GM12878 (cell line): Measurements from ENCODE around the gene WWOX. TPM values are rescaled to one million over a fixed set of nuclear protein-coding genes. Genes with fewer than 3 reads are reported as not detected.

Experiments
- ATAC-seq: fragments of 200-7000 bp; cut with Tn5 transposase; 3 replicates; pipeline ENCODE4 v1.9.1; 2020; ENCODE audit warnings: mild to moderate bottlenecking, moderate library complexity
- BruUV-seq: library from RNA; stranded (reverse); fragments of 400-500 nt; replicated peaks from 2 replicates; lab custom pipeline; 2021; lab: Mats Ljungman, UMichigan
- CTCF ChIA-PET: fragments of 300-600 bp; sonication (Branson Sonifier 250); formaldehyde crosslinking; extraction: SDS; loops from one replicate; lab custom pipeline; 2021; ENCODE audit warnings: inconsistent platforms; lab: Yijun Ruan, JAX
- POLR2A ChIA-PET: fragments of 350-600 bp; formaldehyde crosslinking; extraction: SDS; loops from one replicate; lab custom pipeline; 2021; ENCODE audit warnings: inconsistent platforms; lab: Charles Lee
- RAD21 ChIA-PET: fragments of 300-600 bp; sonication (Branson Sonifier 250); formaldehyde crosslinking; loops from one replicate; lab custom pipeline; 2023; ENCODE audit warnings: antibody characterized with exemption; ENCODE audit not compliant: unreplicated experiment; lab: Charles Lee
- SMC1A ChIA-PET: fragments of 300-600 bp; sonication (Branson Sonifier 250); formaldehyde crosslinking; loops from one replicate; lab custom pipeline; 2023; ENCODE audit not compliant: unreplicated experiment, uncharacterized antibody; lab: Charles Lee
- DNase-seq: peaks from one replicate; pipeline ENCODE4 v3.0.0-alpha.2; 2011; ENCODE audit warnings: low read depth, low spot score
- FAIRE-seq: peaks from 3 replicates; lab custom pipeline; 2011; peaks lifted over from hg19 to GRCh38; lab: Jason Lieb, UNC
- H2AFZ ChIP-seq: 2 replicates; pipeline ENCODE4 v1.6.0; 2011; ENCODE audit warnings: low read depth, low read length, control low read depth; ENCODE audit not compliant: control insufficient read depth
- H3K27ac ChIP-seq: 2 replicates; pipeline ENCODE4 v1.5.1; 2011; ENCODE audit warnings: control low read depth; ENCODE audit not compliant: control insufficient read depth, insufficient read depth
- H3K27me3 ChIP-seq, 2 experiments: replicated peaks in 1 of 2; 2 replicates each; pipeline versions ENCODE4 v1.6.0 to v1.6.1; 2011; ENCODE audit warnings: low read length in 1 of 2; ENCODE audit not compliant: control insufficient read depth in 2 of 2, insufficient read depth in 2 of 2
- H3K36me3 ChIP-seq, 2 experiments: 2 replicates each; pipeline ENCODE4 v1.5.1; 2011; ENCODE audit warnings: low read length in 1 of 2; ENCODE audit not compliant: control insufficient read depth in 2 of 2, insufficient read depth in 2 of 2
- H3K4me1 ChIP-seq: 2 replicates; pipeline ENCODE4 v1.6.1; 2011; ENCODE audit warnings: mild to moderate bottlenecking, low read length, moderate library complexity, mixed read lengths; ENCODE audit not compliant: control insufficient read depth, insufficient read depth
- H3K4me2 ChIP-seq: 2 replicates; pipeline ENCODE4 v1.6.0; 2011; ENCODE audit warnings: control low read depth; ENCODE audit not compliant: control insufficient read depth, insufficient read depth
- H3K4me3 ChIP-seq: fragments of 200-600 bp; sonication (generic); 2 replicates; pipeline ENCODE4 v1.5.1; 2016
- H3K79me2 ChIP-seq: 2 replicates; pipeline ENCODE4 v1.6.0; 2011; ENCODE audit warnings: low read length; ENCODE audit not compliant: control insufficient read depth, insufficient read depth
- H3K9ac ChIP-seq: 2 replicates; pipeline ENCODE4 v1.8.0; 2011; ENCODE audit warnings: low read length, control low read depth, mixed read lengths; ENCODE audit not compliant: control insufficient read depth, insufficient read depth
- H3K9me3 ChIP-seq: replicated peaks from 3 replicates; pipeline ENCODE4 v1.5.1; 2011; ENCODE audit warnings: mild to moderate bottlenecking, low read length; ENCODE audit not compliant: control insufficient read depth, insufficient read depth
- H4K20me1 ChIP-seq: 2 replicates; pipeline ENCODE4 v1.6.0; 2011; ENCODE audit not compliant: control insufficient read depth, insufficient read depth
- EED ChIP-seq: sonication (generic); IDR thresholded peaks from 2 replicates; pipeline ENCODE4 v1.6.1; 2016; ENCODE audit warnings: antibody characterized with exemption, low read depth
- EP300 ChIP-seq, 2 experiments: fragments of 150-350 bp in 1 of 2; IDR thresholded peaks; 2 replicates each; pipeline ENCODE4 v1.6.1; 2011 to 2012; ENCODE audit warnings: low read depth in 2 of 2, low read length in 2 of 2, borderline replicate concordance in 1 of 2, improper control_type of control experiment in 1 of 2, inconsistent platforms in 1 of 2; ENCODE audit not compliant: control insufficient read depth in 1 of 2
- GABPA ChIP-seq: IDR thresholded peaks from 2 replicates; pipeline ENCODE4 v1.6.1; 2014; ENCODE audit warnings: antibody characterized with exemption, low read depth, mild to moderate bottlenecking, inconsistent platforms
- NFXL1 ChIP-seq: fragments of 450-650 bp; IDR thresholded peaks from 2 replicates; pipeline ENCODE4 v1.6.1; 2017; ENCODE audit warnings: antibody characterized with exemption, mild to moderate bottlenecking, borderline replicate concordance
- NFYA ChIP-seq: IDR thresholded peaks from 2 replicates; pipeline ENCODE4 v1.6.1; 2011; ENCODE audit warnings: low read depth, mild to moderate bottlenecking, low read length, improper control_type of control experiment, borderline replicate concordance
- NR2C1 ChIP-seq: fragments of 450-650 bp; IDR thresholded peaks from 2 replicates; pipeline ENCODE4 v1.6.1; 2017; ENCODE audit warnings: antibody characterized with exemption, mild to moderate bottlenecking, moderate library complexity
- NR2C2 ChIP-seq: IDR thresholded peaks from 2 replicates; pipeline ENCODE4 v1.6.1; 2011; ENCODE audit warnings: borderline replicate concordance, low read depth; ENCODE audit not compliant: control insufficient read depth, insufficient read length
- RFX5 ChIP-seq: IDR thresholded peaks from 2 replicates; pipeline ENCODE4 v1.6.1; 2011; ENCODE audit warnings: low read depth, low read length, improper control_type of control experiment
- ZNF622 ChIP-seq: fragments of 450-650 bp; IDR thresholded peaks from 2 replicates; pipeline ENCODE4 v1.6.1; 2017; ENCODE audit warnings: mild to moderate bottlenecking, inconsistent platforms
- WGBS: methylation state at CpG from one replicate; pipeline ENCODE4 v1.1.6; 2016; ENCODE audit warnings: low lambda C conversion rate; ENCODE audit not compliant: insufficient replicate concordance, insufficient coverage; ENCODE audit errors: missing lambda C conversion rate; 5-methylcytosine and 5-hydroxymethylcytosine counted together
- in situ Hi-C: fragments of 300-500 bp; cut with MboI; formaldehyde crosslinking; loops from 9 replicates; pipeline ENCODE4 v1.14.3; 2018; ENCODE audit warnings: mixed read lengths
- intact Hi-C: fragments of 100-400 bp; cut with micrococcal nuclease; formaldehyde crosslinking; loops from one replicate; pipeline ENCODE4 v1.14.2; 2022; ENCODE audit not compliant: unreplicated experiment
- polyA plus RNA-seq, 11 experiments: library from polyadenylated mRNA; depleted of rRNA in 4 of 11; unstranded in 6 of 11; stranded (reverse) in 5 of 11; fragments of >200 nt; fragmentation: Nextera tagmentation in 4 of 11; fragmentation: Illumina TruSeq in 1 of 11; extraction: Ambion mirVana in 4 of 11; extraction: Trizol in 1 of 11; gene quantifications; 1 replicate in 1 of 11; 2 replicates in 10 of 11; pipeline versions ENCODE4 v1.2.1 to v1.2.3, GENCODE V29; 2011 to 2016; ENCODE audit warnings: inconsistent platforms in 2 of 11, missing spikeins in 2 of 11, low read depth in 1 of 11
- total RNA-seq, 4 experiments: library from RNA; depleted of rRNA in 3 of 4; stranded (reverse); fragments of >200 nt in 3 of 4; fragmentation: Illumina TruSeq in 1 of 4; extraction: Trizol in 1 of 4; gene quantifications; 2 replicates each; pipeline versions ENCODE4 v1.2.1 to v1.2.3, GENCODE V29; 2013 to 2021
- TF ChIP-seq, protein P1 (sequence below): fragments of 150-350 bp; IDR thresholded peaks from 2 replicates; pipeline ENCODE4 v1.6.1; 2016; ENCODE audit warnings: low read depth, low read length
- TF ChIP-seq, protein P2 (sequence below): fragments of 450-650 bp; IDR thresholded peaks from 2 replicates; pipeline ENCODE4 v1.6.1; 2018; ENCODE audit warnings: borderline replicate concordance, mild to moderate bottlenecking; ENCODE audit not compliant: partially characterized antibody

Gene WWOX
- total and polyA plus RNA-seq, 10 of the 15 experiments (the other 5 are each of a cell fraction or from before 2014, with no cell fraction given): 2.8 to 24.4 (median 17.8) TPM

DNA sequence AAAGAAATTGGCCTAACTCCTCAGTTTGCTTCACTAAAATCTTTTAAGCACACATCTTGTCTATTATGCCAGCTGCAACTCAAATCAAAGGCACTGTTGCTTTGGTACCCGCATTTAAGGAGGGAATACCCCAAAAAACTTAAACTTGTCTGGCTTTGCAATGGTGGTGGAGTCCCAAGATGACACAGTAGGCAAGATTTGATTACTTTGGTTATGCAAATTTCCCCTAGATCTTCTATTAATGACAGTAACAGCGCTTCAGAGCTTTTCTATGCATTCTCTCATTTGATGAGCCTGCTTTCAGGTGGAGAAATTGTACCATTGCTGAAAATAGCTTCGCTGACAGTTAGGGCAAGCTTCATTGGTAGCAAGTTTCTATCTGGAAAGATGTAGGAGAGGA, 27.2 kb downstream of the WWOX start:
- Histone ChIP-seq H4K20me1 (no peaks in the 10 kb centered on the region), H3K9ac (no peak overlapping the region), H3K27me3 (no peaks in the 10 kb centered on the region), H3K27ac (no peak overlapping the region), H3K4me3 (no peak overlapping the region), H3K4me2 (no peak overlapping the region), H3K9me3 (no peaks in the 10 kb centered on the region), H3K79me2 (no peaks in the 10 kb centered on the region), H3K4me1 (no peaks in the 10 kb centered on the region; the same call in 1 of the 2 replicates), H3K36me3 (no peaks in the 10 kb centered on the region; a peak in 1 of 4 replicates), H2AFZ (no peak overlapping the region)
- 28% methylated on average over 3 of the region's 3 CpGs for WGBS
- SMC1A ChIA-PET: interaction anchor here (0.7 to 1.4 kb wide), 3 partner anchors 10 to 1475 kb away, joined by 3 read pairs; no protein-coding TSS in a partner anchor
- TF ChIP-seq GABPA: no peak
- TF ChIP-seq RFX5: no peak
- TF ChIP-seq NR2C1: no peak
- no peak for TF ChIP-seq EED
- no peak for TF ChIP-seq ZNF622
- intact Hi-C loops (no loop called here), in situ Hi-C loops (loop anchor here (10.0 kb wide), 2 partner anchors 648 to 1478 kb away; partner anchors contain the start of gene MAF)
- RAD21 ChIA-PET: no interaction called here
- no peak for ATAC-seq
- FAIRE-seq: no peak
- POLR2A ChIA-PET: interaction anchor here (0.6 to 1.5 kb wide), 2 partner anchors 38 to 106 kb away, joined by 3 read pairs; no protein-coding TSS in a partner anchor
- DNase-seq: no peak
- no TSS peak for BruUV-seq
- CTCF ChIA-PET: interaction anchor here (0.9 kb wide), 1 partner anchor 107 kb away, joined by 3 read pairs; no protein-coding TSS in a partner anchor

DNA sequence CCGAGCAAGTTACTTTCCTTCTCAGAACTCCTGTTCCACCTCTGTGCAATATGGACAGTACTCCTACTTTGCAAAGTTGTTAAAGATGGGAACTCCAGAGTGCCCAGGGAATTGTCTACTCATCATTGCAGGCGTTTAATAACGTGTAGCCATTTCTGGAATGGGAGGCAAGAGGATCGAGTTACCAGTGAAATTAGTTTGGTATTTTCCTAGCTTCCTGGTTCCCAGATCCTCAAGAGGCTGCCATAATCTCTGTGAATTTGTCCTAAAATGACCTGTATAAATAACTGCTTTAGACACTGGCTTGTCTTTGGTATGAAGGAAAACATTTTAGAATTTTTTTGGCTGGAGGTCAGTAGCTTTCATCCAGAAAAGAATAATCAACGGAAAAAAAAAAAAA, 27.7 kb downstream of the WWOX start:
- H3K4me1 ChIP-seq: no peaks in the 10 kb centered on the region; the same call in 1 of the 2 replicates
- no peaks in the 10 kb centered on the region for H3K79me2 ChIP-seq
- in situ Hi-C loops (loop anchor here (10.0 kb wide), 2 partner anchors 648 to 1478 kb away; partner anchors contain the start of gene MAF), intact Hi-C loops (no loop called here)
- ChIA-PET POLR2A (interaction anchor here (0.6 kb wide), 1 partner anchor 38 kb away, joined by 3 read pairs; no protein-coding TSS in a partner anchor), RAD21 (no interaction called here), SMC1A (interaction anchor here (0.7 to 1.4 kb wide), 3 partner anchors 10 to 1475 kb away, joined by 3 read pairs; no protein-coding TSS in a partner anchor), CTCF (no interaction called here)
- no peak for ATAC-seq
- no peaks in the 10 kb centered on the region for H3K9me3 ChIP-seq
- no TSS peak for BruUV-seq
- 40% methylated on average over 5 of the region's 5 CpGs for WGBS
- H3K4me2 ChIP-seq: no peak overlapping the region
- H3K27ac ChIP-seq: no peak overlapping the region
- no peak overlapping the region for H2AFZ ChIP-seq
- H3K4me3 ChIP-seq: no peak overlapping the region
- no peaks in the 10 kb centered on the region for H3K27me3 ChIP-seq
- no peaks in the 10 kb centered on the region for H4K20me1 ChIP-seq
- H3K36me3 ChIP-seq: no peaks in the 10 kb centered on the region; a peak in 1 of 4 replicates
- DNase-seq: no peak
- no peak for FAIRE-seq
- no peak overlapping the region for H3K9ac ChIP-seq
- TF ChIP-seq, protein P1, sequence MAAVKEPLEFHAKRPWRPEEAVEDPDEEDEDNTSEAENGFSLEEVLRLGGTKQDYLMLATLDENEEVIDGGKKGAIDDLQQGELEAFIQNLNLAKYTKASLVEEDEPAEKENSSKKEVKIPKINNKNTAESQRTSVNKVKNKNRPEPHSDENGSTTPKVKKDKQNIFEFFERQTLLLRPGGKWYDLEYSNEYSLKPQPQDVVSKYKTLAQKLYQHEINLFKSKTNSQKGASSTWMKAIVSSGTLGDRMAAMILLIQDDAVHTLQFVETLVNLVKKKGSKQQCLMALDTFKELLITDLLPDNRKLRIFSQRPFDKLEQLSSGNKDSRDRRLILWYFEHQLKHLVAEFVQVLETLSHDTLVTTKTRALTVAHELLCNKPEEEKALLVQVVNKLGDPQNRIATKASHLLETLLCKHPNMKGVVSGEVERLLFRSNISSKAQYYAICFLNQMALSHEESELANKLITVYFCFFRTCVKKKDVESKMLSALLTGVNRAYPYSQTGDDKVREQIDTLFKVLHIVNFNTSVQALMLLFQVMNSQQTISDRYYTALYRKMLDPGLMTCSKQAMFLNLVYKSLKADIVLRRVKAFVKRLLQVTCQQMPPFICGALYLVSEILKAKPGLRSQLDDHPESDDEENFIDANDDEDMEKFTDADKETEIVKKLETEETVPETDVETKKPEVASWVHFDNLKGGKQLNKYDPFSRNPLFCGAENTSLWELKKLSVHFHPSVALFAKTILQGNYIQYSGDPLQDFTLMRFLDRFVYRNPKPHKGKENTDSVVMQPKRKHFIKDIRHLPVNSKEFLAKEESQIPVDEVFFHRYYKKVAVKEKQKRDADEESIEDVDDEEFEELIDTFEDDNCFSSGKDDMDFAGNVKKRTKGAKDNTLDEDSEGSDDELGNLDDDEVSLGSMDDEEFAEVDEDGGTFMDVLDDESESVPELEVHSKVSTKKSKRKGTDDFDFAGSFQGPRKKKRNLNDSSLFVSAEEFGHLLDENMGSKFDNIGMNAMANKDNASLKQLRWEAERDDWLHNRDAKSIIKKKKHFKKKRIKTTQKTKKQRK: no peak
- no peak for TF ChIP-seq EP300 (IDR thresholded peaks at IDR 0.05; ENCODE audit: borderline replicate concordance in 1 of 2, control insufficient read depth in 1 of 2, low read depth in 2 of 2, low read length in 2 of 2)
- no peak for TF ChIP-seq NFXL1
- no peak for TF ChIP-seq NFYA
- TF ChIP-seq RFX5: no peak
- TF ChIP-seq, protein P2, sequence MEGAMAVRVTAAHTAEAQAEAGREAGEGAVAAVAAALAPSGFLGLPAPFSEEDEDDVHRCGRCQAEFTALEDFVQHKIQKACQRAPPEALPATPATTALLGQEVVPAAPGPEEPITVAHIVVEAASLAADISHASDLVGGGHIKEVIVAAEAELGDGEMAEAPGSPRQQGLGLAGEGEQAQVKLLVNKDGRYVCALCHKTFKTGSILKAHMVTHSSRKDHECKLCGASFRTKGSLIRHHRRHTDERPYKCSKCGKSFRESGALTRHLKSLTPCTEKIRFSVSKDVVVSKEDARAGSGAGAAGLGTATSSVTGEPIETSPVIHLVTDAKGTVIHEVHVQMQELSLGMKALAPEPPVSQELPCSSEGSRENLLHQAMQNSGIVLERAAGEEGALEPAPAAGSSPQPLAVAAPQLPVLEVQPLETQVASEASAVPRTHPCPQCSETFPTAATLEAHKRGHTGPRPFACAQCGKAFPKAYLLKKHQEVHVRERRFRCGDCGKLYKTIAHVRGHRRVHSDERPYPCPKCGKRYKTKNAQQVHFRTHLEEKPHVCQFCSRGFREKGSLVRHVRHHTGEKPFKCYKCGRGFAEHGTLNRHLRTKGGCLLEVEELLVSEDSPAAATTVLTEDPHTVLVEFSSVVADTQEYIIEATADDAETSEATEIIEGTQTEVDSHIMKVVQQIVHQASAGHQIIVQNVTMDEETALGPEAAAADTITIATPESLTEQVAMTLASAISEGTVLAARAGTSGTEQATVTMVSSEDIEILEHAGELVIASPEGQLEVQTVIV: no peak
- TF ChIP-seq NR2C2: no peak
